ENCODE data around the gene PHC2. TPM values are rescaled to one million over a fixed set of nuclear protein-coding genes. Genes with fewer than 3 reads are reported as not detected.

The PHC2 gene
- total RNA-seq, 6 experiments from 2014 or later: 49.3 to 86.5 (median 66.8) TPM

DNA sequence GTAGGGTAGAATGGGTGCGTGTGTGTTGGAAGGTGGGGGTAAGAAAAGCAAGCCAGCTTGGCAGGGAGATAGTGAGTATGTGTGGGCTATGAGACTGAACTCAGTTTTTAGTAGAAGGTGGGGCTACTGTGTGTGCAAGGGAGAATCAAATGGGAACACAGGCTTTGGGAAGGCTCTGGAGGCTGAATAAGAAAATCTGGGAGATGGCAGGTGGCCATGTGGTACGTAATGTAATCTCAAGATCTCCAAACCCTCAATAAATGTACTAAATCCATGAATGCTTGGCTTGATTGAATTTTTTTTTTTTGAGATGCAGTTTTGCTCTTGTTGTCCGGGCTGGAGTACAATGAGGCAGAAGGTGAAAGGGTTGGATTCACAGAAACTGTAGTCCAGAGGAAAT lies 38.1 kb upstream of the PHC2 start:
- Histone ChIP-seq H3K27me3 (no peaks in the 10 kb centered on the region), H3K4me1 (peaks cover 0 to 4% (median 0%) of the 10 kb centered on the region in 4 donors), H3K27ac (no peak overlapping the region), H3K4me3 (no peak overlapping the region), H3K36me3 (no peaks in the 10 kb centered on the region), H3K9me3 (no peaks in the 10 kb centered on the region)
- intact Hi-C loops (cut with DNase I): loop anchor here in 1 of 2 donors (10.0 kb wide), 1 partner anchor 174 kb away; no protein-coding TSS in a partner anchor
- no peak for ATAC-seq
- TF ChIP-seq POLR2A (IDR thresholded peaks at IDR 0.05): no peak
- TF ChIP-seq, protein P1, sequence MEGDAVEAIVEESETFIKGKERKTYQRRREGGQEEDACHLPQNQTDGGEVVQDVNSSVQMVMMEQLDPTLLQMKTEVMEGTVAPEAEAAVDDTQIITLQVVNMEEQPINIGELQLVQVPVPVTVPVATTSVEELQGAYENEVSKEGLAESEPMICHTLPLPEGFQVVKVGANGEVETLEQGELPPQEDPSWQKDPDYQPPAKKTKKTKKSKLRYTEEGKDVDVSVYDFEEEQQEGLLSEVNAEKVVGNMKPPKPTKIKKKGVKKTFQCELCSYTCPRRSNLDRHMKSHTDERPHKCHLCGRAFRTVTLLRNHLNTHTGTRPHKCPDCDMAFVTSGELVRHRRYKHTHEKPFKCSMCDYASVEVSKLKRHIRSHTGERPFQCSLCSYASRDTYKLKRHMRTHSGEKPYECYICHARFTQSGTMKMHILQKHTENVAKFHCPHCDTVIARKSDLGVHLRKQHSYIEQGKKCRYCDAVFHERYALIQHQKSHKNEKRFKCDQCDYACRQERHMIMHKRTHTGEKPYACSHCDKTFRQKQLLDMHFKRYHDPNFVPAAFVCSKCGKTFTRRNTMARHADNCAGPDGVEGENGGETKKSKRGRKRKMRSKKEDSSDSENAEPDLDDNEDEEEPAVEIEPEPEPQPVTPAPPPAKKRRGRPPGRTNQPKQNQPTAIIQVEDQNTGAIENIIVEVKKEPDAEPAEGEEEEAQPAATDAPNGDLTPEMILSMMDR (IDR thresholded peaks at IDR 0.05): no peak
- 64% methylated on average over 3 of the region's 3 CpGs for WGBS (ENCODE audit: insufficient coverage, low coverage, low lambda C conversion rate, missing lambda C conversion rate)
- no peak for DNase-seq

DNA sequence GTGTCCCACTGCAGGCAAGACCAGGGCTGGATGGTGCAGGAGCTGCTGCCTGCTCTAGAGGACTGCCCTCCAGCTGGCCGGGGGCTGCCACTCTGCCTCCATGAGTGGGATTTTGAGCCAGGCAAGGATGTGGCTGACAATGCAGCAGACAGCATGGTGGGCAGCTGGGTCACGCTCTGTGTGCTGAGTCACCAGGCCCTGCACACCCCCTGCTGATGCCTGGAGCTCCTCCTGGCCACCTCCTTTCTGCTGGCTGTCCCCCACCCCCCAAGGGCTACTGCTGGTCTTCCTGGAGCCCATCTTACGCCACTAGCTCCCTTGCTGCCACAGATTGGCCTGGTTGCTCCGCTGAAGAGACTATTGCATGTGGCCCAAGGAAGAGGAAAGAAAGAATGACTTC lies 37.6 kb upstream of the PHC2 start:
- Histone ChIP-seq H3K4me1 (peaks cover 0 to 4% (median 0%) of the 10 kb centered on the region in 4 donors), H3K27me3 (no peaks in the 10 kb centered on the region), H3K4me3 (no peak overlapping the region), H3K9me3 (no peaks in the 10 kb centered on the region), H3K36me3 (no peaks in the 10 kb centered on the region), H3K27ac (no peak overlapping the region)
- 65% methylated on average over 2 of the region's 4 CpGs for WGBS (ENCODE audit: insufficient coverage, low coverage, low lambda C conversion rate, missing lambda C conversion rate)
- ATAC-seq: no peak
- intact Hi-C loops (cut with DNase I): loop anchor here in 1 of 2 donors (10.0 kb wide), 1 partner anchor 174 kb away; no protein-coding TSS in a partner anchor
- no peak for DNase-seq
- TF ChIP-seq, protein P1 (IDR thresholded peaks at IDR 0.05): no peak
- TF ChIP-seq POLR2A (IDR thresholded peaks at IDR 0.05): no peak

DNA sequence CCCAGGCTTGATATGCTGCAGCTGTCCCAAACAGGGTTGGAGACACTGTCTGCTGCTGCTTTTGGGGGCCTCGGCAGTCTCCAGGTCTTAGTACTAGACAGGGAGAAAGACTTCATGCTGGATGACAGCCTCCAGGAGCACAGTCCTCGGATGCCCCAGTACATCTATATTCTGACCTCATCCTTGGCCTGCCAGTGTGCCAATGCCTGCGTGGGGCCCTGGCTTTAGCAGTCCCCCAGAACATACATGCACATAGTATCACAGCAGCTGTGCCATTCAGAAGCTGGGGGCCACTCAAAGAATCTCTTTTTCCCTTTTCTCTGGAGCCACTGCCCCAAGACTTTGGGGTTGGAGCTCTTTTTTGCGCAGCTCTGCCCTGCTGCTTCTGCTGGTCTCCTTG lies 37.1 kb upstream of the PHC2 start:
- H3K27me3 ChIP-seq: no peaks in the 10 kb centered on the region
- no peaks in the 10 kb centered on the region for H3K9me3 ChIP-seq
- H3K4me3 ChIP-seq: no peak overlapping the region
- WGBS (ENCODE audit: insufficient coverage, low coverage, low lambda C conversion rate, missing lambda C conversion rate): no CpG with 5 or more reads among the region's 4 CpGs
- H3K27ac ChIP-seq: no peak overlapping the region
- ATAC-seq: no peak
- intact Hi-C loops (cut with DNase I): loop anchor here in 1 of 2 donors (10.0 kb wide), 1 partner anchor 173 kb away; no protein-coding TSS in a partner anchor
- no peaks in the 10 kb centered on the region for H3K36me3 ChIP-seq
- DNase-seq: no peak
- no peak for TF ChIP-seq POLR2A (IDR thresholded peaks at IDR 0.05)
- TF ChIP-seq, protein P1 (IDR thresholded peaks at IDR 0.05): no peak
- H3K4me1 ChIP-seq: peaks cover 0 to 4% (median 0%) of the 10 kb centered on the region in 4 donors

DNA sequence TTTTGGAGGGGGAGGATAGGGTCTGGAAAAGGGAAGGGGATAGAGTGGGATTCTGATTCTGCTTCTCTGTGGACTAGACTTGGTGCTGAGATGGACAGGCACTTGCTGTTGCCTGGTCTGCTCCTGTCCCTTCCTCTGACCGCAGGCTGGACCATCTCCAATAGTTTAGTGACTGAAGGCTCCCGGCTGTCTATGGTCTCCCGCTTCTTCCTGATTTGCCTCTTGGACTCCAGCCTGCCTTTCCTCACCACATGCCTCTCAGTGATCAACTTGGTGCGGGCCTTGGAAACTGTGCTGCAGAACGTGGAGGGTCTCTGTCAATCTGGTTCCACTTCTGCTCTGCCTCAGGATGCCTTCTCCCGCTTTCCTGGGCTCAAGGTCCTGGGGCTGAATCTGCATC lies 35.3 kb upstream of the PHC2 start:
- DNase-seq (no peak), ATAC-seq (peak; percentile 29 to 56 (median 46))
- intact Hi-C loops (cut with DNase I): loop anchor here in 1 of 2 donors (10.0 kb wide), 1 partner anchor 171 kb away; no protein-coding TSS in a partner anchor
- no peaks in the 10 kb centered on the region for H3K9me3 ChIP-seq
- H3K27ac ChIP-seq: no peak overlapping the region
- no peaks in the 10 kb centered on the region for H3K4me1 ChIP-seq
- TF ChIP-seq, protein P1 (IDR thresholded peaks at IDR 0.05): no peak
- TF ChIP-seq POLR2A (IDR thresholded peaks at IDR 0.05): no peak
- 45% methylated on average over 3 of the region's 6 CpGs for WGBS (ENCODE audit: insufficient coverage, low coverage, low lambda C conversion rate, missing lambda C conversion rate)
- H3K27me3 ChIP-seq: no peaks in the 10 kb centered on the region
- no peak overlapping the region for H3K4me3 ChIP-seq
- H3K36me3 ChIP-seq: no peaks in the 10 kb centered on the region
